HG02852 (cell line): Measurements from ENCODE around the gene KCNMA1.

ENCODE experiments used
- ATAC-seq: cut with Tn5 transposase; IDR thresholded peaks from one replicate; pipeline ENCODE4 v1.9.1; 2021; ENCODE audit warnings: mild to moderate bottlenecking, moderate library complexity; ENCODE audit not compliant: unreplicated experiment

Gene KCNMA1

GRCh38 chr10:77259171-77259874, 378.3 kb downstream of the KCNMA1 start:
- no peak for ATAC-seq

GRCh38 chr10:77256346-77256745, 381.3 kb downstream of the KCNMA1 start:
- ATAC-seq: no peak

GRCh38 chr10:77253556-77254064, 384.0 kb downstream of the KCNMA1 start:
- ATAC-seq: no peak

- ATAC-seq: no peak
Observed at GRCh38 chr10:77253147-77253545, 384.5 kb downstream of the KCNMA1 start.

GRCh38 chr10:77252380-77253146, 385.0 kb downstream of the KCNMA1 start:
- ATAC-seq: no peak

GRCh38 chr10:77251297-77252013, 386.2 kb downstream of the KCNMA1 start:
- no peak for ATAC-seq

DNA sequence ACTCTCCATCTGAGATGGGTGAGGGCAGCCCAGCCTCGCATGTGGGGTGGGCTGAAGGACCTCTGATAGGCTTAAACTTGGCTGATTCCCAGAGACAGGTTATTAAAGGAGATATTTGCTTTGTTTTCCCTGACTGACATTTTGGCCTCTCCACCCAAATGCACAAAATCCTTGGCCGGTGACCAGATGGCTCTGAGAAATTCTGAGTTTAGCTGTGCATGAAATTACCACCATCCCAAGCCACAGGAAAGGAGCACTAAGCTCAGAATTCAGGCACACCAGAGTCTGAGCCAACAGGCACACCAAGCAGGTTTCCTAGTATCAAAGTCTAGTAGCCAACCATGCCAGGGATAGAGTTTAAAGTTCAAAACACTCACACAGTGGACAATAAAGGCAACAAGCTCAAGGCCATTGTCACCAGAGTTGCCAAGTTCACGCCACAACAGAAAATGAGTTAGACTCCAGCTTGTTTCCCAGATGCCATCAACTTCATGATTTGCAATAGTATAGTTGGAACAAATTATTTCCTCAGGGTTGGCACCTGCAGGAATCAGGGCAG, 387.6 kb downstream of the KCNMA1 start:
- no peak for ATAC-seq

DNA sequence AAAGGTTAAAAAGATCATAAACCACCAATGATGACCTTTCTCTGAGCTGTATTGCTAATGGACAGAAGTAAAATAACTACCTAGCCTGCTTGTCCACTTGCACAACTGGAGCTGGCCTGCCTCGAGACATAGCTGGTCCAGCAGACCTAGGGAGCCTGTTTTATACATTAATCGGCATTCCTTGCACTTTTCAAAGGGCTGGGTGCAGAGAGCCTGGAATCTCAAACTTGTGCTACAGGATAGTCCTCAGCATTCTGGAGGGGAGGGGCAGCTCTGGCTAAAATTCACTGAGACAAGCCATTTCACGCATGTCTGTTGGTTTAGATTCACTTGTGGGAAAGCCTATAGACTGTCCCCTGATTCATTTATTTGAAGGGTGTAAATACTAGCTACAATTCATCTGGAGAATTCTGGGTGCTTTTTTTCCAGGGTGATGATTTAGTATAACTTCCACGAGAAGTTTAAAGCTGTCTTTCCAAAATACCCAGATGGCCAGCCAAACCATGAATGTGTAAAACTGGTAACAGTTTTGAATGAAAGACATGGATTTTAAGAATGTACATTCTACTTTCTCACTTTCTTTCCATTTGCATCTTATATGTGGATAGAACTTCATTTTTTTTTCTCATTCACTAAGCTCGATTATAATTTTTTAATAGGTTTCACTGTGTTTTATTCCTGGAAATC, 389.4 kb downstream of the KCNMA1 start:
- no peak for ATAC-seq

DNA sequence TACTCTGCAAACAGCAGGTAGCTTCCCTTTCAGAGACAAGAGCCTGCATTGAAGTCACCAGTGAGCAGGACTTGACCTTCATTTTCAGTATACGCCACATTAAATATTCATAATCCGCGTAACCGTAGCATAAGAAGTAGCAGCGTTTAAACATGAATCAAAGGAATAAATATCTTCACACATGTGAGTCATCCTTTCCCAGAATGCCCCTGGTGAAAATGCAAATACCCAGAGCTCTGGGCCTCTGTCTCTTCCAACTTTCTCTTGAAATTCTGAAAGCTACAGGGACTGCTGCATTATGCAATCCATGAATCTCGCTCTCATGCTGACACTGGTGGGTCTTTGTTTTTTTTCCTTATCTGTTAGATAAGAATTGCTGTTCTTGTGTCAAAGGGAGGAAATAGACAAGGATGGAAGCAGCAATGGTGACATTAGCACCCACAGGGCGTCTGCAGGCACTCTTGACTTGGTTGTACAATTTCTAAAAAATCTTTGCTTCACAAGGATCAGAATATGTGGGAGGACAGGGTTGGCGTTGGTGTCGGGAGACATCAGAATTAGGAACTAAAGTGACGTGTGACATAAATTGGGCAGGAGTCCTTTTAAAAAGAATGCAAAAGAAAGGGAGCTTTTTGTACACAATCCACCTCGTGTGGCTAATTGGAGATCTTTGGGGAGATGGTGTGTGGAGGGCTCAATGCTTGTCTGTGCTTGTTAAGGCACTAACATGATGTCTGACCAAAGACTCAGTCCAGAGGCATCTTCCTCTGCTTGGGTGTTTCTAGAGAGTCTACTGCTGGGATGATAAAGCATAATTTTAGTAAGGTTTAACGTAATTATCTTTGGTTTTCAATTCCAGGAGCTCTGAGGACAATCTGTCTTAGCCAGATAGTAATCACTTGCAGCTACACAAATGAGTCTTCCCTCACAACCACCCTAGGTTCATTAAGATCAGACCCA, 390.3 kb downstream of the KCNMA1 start:
- no peak for ATAC-seq

GRCh38 chr10:77245953-77246352, 391.7 kb downstream of the KCNMA1 start:
- no peak for ATAC-seq

- ATAC-seq: no peak
Observed at GRCh38 chr10:77244746-77245145, 392.9 kb downstream of the KCNMA1 start.

DNA sequence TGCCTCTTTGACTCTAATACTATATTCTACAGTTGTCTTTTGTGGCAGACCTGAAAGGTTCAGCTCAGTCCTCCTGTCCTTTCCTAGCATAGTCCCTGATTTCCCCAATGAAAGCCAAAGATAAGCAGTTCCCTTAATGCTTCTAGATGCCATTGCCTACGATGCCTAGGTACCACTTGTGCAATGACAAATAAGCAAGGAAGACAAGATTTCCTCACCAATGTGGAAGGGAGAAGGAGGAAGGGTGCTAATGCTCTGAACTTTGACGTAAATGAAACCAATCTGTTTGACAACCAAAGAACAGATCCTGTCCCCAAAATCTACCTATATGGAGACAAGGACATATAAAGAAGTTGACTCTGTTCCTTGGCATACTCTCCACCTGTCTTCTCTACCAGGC, 393.3 kb downstream of the KCNMA1 start:
- ATAC-seq: no peak

GRCh38 chr10:77241350-77241725, 396.3 kb downstream of the KCNMA1 start:
- no peak for ATAC-seq

DNA sequence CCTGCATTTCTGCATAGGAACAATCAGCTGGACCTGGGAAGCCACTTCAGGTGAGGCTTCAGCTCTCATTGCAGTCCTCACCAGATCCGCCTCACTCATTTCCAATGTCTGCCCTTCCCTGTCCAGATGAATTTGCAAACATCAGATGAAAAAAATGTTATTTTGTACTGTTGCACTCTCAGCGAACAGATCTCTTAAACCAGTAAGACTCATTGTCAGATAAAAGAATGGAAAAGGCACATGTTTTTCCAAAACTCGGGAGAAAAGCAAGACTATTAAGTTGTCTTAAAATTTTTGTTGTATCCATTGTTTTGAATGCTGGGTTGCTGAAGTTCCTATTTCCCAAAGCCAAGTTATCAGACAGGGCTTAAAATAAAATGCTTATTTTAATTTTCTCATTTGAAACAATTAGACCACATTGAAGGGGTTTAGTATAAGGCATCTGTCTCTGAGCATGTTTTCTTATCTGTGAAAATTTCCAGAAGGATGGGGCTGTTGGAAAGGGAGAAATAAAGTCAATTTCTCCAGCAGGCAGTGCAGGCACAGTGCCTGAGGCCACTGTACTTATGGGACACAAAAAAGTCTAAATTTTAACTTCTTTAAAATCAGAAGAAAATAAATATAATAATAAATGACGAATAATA, 396.8 kb downstream of the KCNMA1 start:
- no peak for ATAC-seq

- no peak for ATAC-seq
Observed at GRCh38 chr10:77240041-77240652, 397.5 kb downstream of the KCNMA1 start.

- ATAC-seq: no peak
Observed at GRCh38 chr10:77237120-77237519, 400.5 kb downstream of the KCNMA1 start.

DNA sequence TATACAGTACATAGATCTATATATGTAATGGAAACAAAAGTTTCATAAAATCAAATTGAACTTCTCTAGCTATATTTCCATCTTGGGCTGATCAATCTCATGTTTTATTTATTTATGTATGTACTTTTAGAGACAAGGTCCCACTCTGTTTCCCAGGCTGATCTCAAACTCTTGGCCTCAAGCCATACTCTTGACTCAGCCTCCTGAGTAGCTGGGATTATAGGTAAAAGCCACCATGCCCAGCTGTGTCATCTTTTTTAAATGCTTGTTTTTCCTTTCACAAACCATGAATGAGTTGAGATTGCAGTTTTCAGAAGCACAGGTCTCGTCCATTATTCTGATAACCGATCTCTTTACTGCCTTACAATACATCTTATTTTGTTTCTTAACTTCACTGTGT, 400.9 kb downstream of the KCNMA1 start:
- ATAC-seq: no peak

DNA sequence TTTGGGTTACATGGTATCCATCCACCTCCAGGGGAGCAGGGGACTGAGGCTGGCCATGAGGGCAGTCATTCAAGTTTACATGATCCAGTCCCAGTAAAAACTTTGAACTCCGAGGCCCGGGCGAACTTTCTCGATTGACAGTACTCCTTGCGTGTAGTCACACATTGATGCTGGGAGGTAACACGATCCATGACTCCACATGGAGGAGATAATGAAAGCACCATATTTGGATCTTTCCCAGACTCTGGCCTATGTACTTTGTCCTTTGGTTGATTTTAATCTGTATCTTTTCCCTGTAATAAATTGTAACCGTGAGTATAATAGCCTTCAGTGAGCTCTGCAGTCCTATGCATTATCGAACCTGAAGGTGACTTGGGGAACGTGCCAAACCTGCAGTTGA, 401.6 kb downstream of the KCNMA1 start:
- no peak for ATAC-seq

GRCh38 chr10:77234599-77234998, 403.0 kb downstream of the KCNMA1 start:
- no peak for ATAC-seq
